Stimulated activated CD4-positive, alpha-beta T cell treated with anti-CD3 and anti-CD28 coated beads, Interleukin-1b, Interleukin-23, amount 100 ng/mL, for 1 hour (primary cell): ENCODE data around the gene MKLN1.
"Not testable (repeated sequence)": the region's sequence is repeated elsewhere in the genome, so short reads cannot be mapped to it uniquely, and the experiment has no call there.

Experiments used
- DNase-seq, 2 donors: peaks; one replicate each; pipeline ENCODE4 v3.0.0-alpha.2; 2020; ENCODE audit warnings: low read depth in 2 of 2

MKLN1 gene

GRCh38 chr7:131462715-131463114, 135.0 kb downstream of the MKLN1 start:
- not testable (repeated sequence) for DNase-seq

DNA sequence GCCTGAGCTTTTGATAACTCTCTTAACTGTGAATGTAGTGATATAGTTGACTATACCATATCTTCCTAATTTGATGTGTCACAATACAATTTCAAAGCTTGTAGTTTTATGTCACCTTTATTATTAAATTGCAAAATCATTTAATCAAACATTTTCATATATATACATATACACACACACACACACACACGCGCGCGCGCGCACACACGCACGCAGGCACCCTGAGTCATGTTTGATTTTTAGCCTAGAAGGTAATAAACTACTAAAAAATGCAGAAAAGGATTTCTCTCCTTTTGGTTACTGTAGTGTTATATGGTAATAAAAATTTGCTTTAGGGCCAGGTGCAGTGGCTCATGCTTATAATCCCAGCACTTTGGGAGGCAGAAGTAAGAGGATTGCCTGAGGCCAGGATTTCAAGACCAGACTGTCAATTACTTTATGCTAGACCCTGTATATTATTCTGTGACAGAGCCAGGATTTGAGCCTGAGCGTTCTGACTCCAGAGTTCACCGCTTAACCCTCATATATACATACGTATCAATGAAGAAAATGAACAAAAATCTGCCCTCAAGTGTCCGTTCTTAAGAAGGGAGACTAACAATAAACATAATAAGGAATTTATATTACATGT, 139.2 kb downstream of the MKLN1 start:
- DNase-seq = no peak

DNA sequence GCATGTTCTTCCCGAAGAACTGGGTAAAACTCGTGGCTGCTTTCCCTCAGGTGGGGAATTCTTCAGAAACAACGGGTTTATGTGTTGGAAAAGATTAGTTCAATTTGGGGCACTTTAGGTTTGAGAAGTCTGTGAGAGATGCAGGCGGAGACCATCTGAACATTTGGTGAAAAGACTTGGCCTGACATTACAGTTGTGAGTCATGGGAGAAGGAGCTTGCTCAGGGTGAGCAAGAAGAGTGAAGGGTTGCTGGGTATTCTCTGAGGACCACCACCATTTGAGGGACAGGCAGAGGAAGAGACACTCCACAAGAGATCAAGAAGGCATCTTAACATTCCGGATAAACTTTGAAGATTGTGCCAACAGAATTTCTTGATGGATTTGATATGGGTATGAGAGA, 140.1 kb downstream of the MKLN1 start:
- no peak for DNase-seq

DNA sequence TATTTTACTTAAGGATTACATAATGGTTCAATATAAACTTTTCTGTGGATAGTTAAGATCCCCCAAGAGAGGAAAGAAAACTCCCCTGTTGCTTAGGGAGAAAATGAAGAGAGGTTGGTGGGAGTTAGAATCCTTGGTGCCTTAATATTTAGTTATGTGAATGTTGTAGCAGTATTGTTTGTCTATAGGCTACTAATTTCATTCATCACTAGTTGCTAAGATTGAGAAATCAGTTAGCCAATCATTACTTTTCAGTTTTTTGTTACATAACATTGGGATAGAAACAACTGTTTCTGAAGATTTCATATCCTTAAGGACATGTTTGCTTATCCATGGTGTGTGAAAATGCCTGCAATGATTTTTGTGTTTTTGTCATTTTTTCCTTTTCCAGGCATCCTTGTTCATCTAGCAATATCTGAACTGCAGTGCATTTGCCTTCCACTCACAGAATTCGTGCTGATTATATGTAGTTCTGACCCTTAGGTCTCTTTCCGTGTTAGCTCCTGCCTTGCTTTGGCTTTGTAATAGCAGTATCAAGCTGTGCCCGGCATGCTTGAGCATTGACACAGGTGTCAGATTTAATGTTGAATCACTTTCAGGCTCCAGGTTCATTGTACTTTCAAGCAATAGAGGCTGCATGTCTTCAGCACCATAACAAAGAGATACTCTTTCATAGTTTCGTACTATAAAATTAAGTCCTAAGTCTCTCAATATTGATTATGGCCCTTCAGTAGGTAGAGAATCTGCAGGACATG, 143.8 kb downstream of the MKLN1 start:
- no peak for DNase-seq

DNA sequence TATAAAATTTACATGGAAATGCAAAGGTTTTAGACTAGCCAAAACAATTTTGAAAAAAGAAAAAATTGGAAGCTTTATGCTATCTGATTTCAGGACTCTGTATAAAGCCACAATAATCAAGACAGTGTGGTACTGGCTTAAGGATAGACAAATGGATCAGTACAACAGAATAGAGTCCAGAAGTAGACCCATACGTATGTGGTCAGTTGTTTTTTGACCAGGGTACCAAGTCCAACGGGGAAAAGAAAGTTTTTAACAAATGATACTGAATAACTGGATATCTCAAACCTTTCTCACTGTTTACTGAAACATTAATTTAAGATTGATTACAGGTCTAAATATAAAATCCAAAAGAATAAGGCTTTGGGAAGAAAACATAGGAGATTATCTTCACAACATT, 149.1 kb downstream of the MKLN1 start:
- no peak for DNase-seq

DNA sequence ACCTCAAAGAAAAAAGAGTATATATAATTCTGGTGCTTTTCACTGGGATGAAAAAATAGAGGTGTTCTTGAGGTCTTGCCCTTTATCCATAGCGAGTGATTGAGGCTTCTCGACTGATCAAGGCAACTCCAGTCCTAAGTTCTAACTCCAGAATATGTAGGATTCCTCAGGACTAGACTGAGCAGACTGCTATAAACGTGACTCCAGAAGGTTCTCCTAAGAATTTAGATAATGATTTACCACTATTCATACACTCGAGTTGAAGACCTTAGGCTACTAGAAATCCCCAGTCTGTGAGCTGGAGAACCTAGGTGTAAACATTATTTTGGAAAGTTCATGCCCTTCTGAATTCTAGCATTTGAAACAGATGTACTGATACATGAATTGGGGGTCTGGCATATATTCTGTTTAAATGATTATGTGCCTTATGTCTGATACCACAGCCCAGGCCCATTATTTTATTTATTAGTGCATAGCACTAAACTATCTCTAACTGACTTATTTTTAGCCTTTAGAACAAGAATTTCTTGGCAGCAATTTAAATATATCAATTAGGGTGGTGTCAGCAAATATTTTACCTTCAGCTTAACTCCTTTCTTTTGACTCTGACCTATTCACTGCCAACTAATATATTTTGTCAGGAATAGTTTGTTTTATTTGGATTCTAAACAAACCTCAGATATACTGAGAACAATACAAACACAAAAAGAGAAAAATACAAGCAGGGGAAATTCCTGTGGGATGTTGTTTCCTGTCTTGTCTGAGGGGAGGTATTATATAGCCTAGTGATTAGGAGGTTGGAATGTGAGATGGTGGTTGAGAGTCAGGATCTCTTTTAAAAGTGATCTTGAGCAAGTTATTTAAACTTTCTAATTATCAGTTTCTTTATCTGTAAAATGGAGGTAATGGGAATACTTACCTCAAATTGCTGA, 153.0 kb downstream of the MKLN1 start:
- DNase-seq = no peak

DNA sequence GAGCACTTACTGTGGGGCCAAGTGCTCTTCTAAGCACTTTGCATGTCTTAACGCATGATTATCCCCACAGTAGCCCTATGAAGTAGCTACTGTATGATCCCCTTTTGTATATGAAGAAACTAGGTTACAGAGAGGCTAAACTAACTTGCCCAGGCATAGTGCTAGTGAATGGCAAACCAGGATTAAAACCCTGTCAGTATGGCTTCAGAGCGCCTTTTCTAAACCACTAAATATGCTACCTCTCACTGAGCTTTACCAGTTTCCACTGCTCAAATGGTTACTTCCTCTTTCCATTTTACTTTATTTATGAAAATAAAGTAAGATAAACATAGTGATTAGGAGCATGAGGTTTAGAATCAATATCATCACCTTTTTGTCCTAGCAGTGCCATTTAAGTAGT, 155.1 kb downstream of the MKLN1 start:
- no peak for DNase-seq

DNA sequence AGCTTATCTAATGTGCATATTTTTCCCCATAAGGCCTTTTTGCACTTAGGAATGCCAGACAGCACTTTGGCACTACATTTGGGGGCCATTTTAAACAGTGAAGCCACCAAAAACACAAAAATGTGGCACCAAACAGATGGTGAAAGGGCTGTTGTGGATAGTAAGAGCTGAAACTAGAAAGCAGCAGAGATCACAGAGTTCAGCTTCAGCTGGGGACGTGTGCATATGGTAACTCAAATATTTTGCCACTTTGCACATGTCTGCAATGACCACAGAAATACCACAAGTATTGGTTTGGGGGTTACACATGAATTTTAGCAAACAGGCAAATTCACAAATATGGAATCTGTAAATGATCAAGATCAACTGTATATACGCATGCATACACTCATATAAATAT, 155.9 kb downstream of the MKLN1 start:
- no peak for DNase-seq

GRCh38 chr7:131486346-131486745, 158.7 kb downstream of the MKLN1 start:
- no peak for DNase-seq

GRCh38 chr7:131487217-131487616, 159.5 kb downstream of the MKLN1 start:
- DNase-seq = no peak

GRCh38 chr7:131488361-131488760, 160.7 kb downstream of the MKLN1 start:
- DNase-seq = no peak

GRCh38 chr7:131489196-131489595, 161.5 kb downstream of the MKLN1 start:
- no peak for DNase-seq

DNA sequence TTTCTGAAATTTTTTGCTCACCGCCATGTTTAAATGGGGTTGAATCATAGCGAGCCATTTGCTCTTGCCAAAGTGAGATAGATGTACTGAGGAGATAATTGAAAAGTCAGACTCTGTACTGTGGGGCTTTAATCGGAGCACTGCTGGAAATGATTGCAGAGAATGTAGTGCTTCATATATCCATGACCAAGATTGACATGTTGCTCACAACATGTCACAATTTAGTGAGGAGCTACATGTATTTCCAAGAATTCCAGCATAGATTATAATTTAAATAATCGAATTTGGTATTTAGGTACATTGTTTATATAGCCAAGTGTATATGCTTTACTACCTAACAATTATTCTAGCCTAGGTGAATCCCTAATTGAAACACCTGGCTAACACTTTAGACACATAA, 162.2 kb downstream of the MKLN1 start:
- DNase-seq = no peak

- no peak for DNase-seq
These were observed 165.4 kb downstream of the MKLN1 start for GRCh38 chr7:131493081-131493480.

DNA sequence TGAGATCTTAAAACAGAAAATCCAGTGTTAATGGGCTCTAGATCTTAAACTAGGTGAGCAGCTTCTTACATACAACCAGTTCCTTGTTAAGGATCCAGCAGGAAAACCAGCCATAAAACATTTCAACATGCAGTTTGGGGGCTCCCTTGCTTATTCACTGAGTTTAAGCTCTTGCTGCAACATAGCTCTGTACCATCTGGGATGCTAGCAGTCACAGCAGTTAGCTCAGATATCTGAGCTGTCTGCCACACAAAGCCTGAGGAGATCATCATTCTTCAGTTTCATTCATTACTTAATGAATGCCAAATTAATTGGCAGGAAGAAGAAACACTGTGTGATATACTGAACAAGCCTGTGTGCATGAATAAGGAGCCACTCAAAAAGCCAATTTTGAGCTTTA, 165.9 kb downstream of the MKLN1 start:
- DNase-seq = no peak

GRCh38 chr7:131494182-131494581, 166.5 kb downstream of the MKLN1 start:
- no peak for DNase-seq

DNA sequence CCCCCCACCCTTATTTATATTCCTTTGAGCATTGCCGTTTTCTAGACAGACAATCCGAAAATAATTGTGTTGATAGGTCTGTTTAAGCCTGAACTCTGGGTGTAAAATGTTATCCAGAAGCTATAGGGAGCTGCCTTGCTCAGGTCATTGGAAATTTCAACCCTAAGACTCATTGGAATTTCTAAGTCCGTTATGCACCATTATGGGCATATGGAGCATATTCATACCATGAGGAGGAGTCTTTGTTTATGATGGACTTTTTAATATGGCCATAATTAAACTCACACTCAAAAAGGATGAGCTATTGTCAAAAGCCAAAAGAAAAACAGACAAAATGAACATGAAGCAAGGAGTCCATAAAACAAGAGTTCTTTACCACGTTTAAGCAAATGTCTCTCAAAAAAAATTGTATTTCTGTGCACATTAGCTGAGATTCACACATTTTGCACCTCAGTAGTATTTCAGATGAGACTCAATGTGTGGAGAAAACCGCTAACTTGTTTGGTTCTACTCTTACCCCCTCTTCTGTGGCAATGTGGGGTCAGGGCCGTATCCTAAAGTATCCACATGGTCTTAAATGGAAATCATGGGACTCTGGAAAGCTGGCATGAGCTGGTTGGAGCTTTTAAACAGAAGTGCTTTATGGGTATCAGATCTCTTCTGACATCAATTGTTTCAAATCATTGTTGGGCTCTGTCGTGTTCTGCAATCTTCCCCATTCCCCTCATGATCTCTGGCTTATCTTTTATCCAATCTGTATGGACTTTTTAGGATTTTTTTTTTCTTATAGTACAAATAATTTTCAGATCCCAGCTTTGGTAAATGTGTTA, 168.2 kb downstream of the MKLN1 start:
- no peak for DNase-seq

DNA sequence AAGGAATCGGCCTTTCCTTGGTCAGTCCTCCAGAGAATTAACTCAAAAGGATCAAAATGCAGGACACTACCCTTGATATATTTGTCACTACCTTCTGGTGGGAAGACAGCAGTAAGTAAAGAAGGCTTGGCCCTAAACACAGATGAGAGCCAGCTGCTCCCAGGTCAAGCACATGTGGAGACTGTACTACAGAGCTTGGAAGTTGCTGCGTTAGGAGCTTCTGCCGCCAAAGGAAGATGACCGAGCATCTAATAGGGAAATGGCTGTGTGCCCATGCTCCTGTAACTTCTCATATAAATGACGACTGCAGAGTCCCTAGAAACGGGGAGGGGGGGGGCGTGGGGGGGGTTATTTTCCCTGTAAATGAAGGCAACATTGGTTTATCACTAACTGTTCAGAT, 169.8 kb downstream of the MKLN1 start:
- no peak for DNase-seq

DNA sequence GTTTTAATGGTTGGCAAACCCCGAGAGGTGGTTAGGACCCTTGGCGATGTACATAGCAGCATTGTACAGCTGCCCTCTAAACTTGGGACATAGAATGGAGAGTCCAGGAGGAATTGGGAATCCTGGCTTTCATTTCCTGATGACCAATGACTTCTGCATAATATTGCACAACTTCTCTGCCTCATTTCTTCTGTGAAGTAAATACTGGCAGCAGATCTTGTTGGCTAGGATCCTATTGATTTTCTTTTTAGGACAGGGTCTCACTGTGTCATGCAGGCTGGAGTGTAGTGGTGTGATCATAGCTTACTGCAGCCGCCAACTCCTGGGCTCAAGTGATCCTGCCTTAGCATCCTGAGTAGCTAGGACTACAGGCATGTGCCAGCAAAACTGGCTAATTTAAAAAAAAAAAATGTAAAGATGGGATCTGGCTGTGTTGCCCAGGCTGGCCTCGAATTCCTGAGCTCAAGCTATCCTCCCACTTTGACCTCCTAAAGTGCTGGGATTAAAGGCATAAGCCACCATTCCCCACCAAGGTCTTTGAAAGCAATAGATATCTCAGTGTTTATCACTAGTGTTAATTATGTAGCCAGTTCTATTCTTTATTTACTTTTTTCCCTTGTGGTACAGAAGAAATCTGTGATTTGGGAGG, 170.7 kb downstream of the MKLN1 start:
- DNase-seq = no peak

GRCh38 chr7:131499801-131500200, 172.1 kb downstream of the MKLN1 start:
- no peak for DNase-seq

DNA sequence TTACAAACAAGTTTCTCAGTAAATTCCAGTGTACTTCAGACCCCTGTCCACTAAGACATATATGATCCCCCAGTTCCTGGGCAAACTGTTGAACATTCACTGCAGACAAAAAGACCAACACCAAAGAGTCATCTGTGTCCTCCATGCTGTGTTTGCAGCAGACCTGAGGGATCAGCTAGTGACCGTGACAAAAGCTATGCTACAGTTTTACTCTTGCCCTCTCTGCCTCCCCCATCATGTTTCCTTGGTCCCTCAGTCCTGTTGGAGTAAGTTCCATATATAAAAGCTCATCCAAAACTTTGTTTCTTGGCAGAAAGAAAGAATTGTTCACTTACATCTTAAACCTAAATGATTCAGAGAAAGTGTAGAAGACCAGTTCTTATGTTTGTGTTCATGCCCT, 172.7 kb downstream of the MKLN1 start:
- DNase-seq = no peak
